GM21619 (cell line): Measurements from ENCODE around the gene ARHGAP25.

Experiments used
- ATAC-seq: cut with Tn5 transposase; IDR thresholded peaks from one replicate; pipeline ENCODE4 v1.9.1; 2021; ENCODE audit not compliant: unreplicated experiment

The ARHGAP25 gene

GRCh38 chr2:68734688-68735525, at the start of gene ARHGAP25:
Gene ARHGAP25, plus strand, starts transcription at chr2:68734811. Its CDS starts 389 bp downstream, at chr2:68735200.
- ATAC-seq = peak; percentile 56

GRCh38 chr2:68686178-68686577, 48.4 kb upstream of the ARHGAP25 start:
- ATAC-seq = no peak

GRCh38 chr2:68687018-68687417, 47.6 kb upstream of the ARHGAP25 start:
- ATAC-seq = no peak

- peak; percentile 91 for ATAC-seq
Measured at GRCh38 chr2:68689553-68690537, 44.8 kb upstream of the ARHGAP25 start.

DNA sequence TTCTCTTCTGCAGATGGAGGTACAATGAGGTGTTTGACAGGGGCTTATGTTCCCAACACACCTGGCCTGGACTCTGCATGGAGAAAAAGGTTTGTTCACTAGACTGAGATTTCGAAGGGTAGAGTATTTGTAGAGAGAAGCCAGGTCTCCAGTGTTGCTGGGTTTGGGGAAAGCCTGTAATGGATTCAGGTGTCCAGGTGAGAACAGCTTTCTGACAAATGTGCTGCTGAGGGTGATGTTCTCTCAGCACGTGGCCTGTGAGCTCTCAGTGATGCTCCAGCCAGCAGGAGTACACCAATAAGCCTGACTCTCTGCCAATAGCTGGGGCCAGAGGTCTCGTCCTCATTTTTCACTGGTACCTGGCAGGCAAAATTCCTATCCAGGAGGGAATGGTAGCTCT, 43.8 kb upstream of the ARHGAP25 start:
- ATAC-seq = no peak

GRCh38 chr2:68692511-68692910, 42.1 kb upstream of the ARHGAP25 start:
- no peak for ATAC-seq

- no peak for ATAC-seq
Measured at GRCh38 chr2:68693951-68694350, 40.7 kb upstream of the ARHGAP25 start.

- ATAC-seq = no peak
Measured at GRCh38 chr2:68695971-68696370, 38.6 kb upstream of the ARHGAP25 start.

GRCh38 chr2:68696554-68696953, 38.1 kb upstream of the ARHGAP25 start:
- no peak for ATAC-seq

DNA sequence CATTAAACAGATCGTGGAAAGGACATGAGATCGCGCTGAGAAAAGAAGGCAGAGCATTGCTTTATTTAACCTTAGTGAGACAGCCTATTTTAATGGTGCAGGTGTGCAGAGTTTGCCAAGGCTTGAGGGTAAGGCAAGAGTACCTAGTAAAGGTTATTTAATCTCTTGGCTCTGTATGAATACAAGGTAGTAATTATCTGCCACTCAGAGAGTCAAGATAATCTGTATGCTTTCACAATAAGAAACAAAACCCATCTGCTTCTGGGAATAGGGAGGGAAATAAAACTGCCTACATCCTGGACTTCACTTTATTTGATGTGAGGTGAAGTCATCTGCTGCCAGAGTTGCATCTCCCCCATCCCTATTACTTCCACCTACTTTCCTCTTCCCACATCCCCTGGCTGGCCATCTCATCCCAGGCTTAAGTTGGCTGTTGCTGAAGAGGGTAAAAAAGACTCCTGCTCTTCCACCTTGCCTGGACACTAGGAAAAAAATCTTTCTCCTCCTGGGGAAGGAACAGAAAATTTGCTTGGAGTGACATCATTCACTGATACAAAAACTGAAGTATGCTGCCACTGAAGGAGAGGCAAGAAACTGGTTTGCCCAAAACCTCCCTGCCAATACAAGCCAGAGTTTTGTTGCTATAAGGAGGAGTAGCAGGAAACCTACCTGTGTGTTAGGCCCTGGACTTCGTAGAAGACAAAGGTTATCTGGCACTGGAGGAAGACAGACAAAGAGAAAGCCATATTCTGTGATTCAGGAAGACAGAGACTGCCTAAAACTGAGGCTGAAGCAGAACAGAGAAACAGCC, 35.8 kb upstream of the ARHGAP25 start:
- ATAC-seq = no peak

DNA sequence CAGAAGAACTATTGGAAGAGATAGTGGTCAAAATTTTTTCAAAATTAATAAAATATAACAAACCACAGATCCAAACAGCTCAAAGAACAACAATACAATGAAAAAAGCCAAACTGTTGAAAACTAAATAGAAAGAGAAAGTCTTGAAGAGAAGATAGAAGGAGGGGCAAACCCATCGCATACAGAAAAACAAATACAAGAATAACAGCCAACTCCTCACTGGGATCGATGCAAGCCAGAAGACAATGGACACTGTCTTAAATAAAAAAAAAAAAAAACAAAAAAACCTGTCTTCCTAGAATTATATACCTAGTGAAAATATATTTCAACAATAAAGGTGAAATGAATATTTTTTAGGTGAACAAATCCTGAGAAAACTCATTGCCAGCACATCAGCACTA, 34.1 kb upstream of the ARHGAP25 start:
- no peak for ATAC-seq

GRCh38 chr2:68706637-68707036, 28.0 kb upstream of the ARHGAP25 start:
- no peak for ATAC-seq

DNA sequence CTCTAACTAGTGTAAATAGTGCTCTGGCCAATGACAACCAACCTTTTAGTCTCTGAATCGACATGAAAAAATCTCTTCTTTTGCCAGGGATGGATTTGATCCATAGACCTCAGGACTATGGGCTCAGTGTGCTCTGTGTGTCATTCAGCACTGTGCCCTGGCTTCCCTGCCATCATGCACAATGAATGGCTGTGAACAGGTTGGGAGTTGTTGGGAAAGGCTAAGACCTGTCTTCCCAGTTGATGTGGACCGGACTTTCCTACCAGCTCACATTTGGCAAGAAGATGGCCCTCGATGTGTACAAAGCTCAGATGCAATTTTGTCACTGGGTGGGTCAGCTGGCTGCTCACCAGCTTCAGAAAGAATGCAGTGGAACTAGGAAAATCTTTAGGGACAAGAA, 26.0 kb upstream of the ARHGAP25 start:
- ATAC-seq = no peak

GRCh38 chr2:68709421-68709911, 25.1 kb upstream of the ARHGAP25 start:
- no peak for ATAC-seq

GRCh38 chr2:68710336-68710735, 24.3 kb upstream of the ARHGAP25 start:
- ATAC-seq = no peak

- no peak for ATAC-seq
Measured at GRCh38 chr2:68710756-68711155, 23.9 kb upstream of the ARHGAP25 start.

- peak; percentile 79 for ATAC-seq
Measured at GRCh38 chr2:68714866-68715265, 19.7 kb upstream of the ARHGAP25 start.

GRCh38 chr2:68715353-68716041, 19.1 kb upstream of the ARHGAP25 start:
- ATAC-seq = no peak

- no peak for ATAC-seq
Measured at GRCh38 chr2:68716604-68717304, 17.9 kb upstream of the ARHGAP25 start.

- no peak for ATAC-seq
Measured at GRCh38 chr2:68717305-68717661, 17.3 kb upstream of the ARHGAP25 start.
